Activated T-cell treated with anti-CD3 and anti-CD28 coated beads for 48 hours (primary cell): Measurements from ENCODE around the gene EEFSEC.

Experiments used
- DNase-seq: peaks from one replicate; pipeline ENCODE4 v3.0.0-alpha.2; 2020; ENCODE audit warnings: low read depth

Gene EEFSEC

GRCh38 chr3:128316481-128316891 is 163.2 kb downstream of the EEFSEC start:
- DNase-seq = peak; percentile 27

DNA sequence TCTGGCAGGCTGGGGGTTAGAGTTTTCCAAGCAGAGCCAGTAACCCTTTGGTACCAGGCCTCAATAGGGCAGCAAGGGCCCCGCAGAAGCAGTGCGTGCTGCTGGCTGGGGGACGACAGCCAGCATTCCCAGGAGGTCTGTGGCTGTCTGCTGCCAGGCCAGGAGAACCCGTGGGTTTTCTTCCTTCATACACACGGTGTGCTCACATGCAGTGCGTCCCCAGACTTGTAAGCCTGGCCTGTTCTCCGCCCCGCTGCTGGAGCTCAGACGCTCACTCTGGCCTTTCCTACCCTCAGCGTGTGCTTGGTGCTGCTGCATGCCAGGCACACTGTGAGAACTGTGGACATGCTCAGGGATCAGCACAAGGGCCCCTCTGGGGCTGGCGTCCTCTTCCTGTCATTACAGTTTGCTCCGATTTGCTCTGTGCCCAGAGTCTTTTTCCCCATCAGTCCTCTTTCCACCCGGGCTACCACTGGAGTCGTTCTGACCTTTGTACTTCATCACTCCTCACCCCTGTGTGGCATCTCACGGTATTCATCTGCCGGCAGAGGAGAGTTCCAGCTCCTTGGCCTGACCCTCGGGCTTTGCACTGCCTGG is 163.9 kb downstream of the EEFSEC start:
- no peak for DNase-seq

DNA sequence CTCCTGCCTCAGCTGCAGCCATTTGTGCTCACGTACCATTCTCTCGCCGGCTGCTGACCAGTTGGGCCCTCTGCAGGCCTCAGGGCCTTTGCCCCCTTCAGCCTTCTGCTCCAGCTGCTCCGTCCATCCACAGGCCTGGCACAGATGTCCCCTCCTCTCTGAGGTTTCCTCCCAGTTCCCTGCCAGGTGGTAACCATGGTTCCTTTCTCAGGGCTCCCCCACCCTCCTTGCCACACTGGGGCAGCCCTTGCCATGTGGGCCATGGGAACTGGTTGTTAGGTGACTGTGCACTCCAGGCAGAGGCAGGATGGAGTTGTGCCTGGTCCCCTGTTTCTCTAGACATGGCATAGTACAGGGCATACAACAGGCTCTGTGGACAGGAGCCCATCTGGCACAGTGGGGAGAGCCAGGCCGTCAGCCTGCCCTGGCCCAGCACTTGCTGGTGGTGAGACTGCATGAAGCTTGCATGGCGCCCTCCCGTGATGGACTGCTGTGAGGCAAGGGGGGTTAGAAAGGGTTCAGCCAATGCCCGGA is 164.5 kb downstream of the EEFSEC start:
- DNase-seq = no peak

DNA sequence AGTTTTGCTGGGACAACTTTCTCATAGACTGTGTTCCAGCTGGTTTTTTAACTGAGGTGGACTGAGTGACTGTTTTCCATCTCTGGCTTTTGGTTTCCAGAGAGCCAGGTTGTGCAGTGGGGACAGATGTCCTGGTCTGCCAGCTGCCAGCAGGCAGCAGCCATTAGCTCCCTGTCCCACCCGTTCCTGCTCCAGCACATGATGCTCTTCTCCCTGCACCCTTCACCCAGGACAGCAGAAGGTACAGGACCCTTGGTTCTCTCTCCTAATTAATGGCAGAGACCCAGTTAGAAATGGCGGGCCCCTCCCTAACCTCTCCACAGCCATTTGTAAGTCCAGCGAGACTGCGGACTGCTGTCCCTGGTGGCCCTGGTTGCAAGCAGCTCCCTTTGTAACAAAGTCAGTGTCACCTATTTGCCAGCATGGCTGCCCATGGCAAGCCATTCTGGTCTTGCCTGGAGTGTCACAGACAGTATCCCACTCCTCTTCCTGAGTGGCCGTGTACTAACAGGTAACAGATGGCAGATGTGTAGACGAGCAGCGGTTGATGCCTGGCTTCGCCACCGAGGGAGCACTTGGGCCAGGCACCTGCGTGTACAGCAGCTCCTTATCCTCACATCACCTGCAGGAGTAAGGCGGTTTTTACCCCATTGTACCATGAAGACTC is 165.1 kb downstream of the EEFSEC start:
- DNase-seq = no peak

- DNase-seq = no peak
Observed at GRCh38 chr3:128319107-128319506, 165.8 kb downstream of the EEFSEC start.

DNA sequence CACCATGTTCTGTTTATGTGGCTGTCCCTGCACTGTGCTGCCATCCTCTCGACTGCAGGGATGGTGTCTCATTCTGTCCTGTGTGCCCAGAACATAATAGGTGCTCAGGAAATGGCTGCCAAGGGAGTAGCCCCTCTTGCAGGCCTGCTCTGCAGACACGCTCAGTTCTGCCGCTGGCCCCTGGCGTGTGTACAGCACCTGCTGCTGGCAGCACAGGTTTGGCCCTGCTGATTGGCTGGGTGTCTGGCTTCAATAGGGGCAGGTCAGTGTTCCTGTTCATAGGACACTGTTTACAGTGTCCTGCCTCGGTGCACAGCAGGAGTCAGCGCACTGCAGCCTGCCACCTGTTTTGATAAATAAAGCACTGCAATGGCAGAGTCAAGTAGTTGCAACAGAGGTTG is 166.5 kb downstream of the EEFSEC start:
- DNase-seq = no peak

- no peak for DNase-seq
Observed at GRCh38 chr3:128320551-128321340, 167.5 kb downstream of the EEFSEC start.

DNA sequence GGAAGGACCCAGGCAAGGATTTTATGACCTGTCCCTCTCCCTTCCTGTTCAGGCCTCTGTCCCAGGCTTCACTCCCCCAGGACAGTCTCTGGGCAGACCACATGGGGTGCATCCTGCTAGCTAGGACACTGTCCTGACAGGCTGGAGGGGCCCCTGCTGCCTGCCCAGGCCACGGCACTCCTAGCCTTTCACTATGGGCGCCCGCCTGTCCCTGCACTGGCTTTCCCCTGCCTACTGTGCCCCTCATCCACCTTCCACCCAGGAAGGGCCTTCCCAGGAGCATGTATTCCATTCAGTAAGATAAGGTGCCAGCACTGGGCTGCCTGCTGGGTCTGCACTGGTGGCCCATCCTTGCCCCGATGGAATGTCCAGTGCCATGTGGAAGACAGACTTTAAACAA is 168.1 kb downstream of the EEFSEC start:
- DNase-seq = no peak

DNA sequence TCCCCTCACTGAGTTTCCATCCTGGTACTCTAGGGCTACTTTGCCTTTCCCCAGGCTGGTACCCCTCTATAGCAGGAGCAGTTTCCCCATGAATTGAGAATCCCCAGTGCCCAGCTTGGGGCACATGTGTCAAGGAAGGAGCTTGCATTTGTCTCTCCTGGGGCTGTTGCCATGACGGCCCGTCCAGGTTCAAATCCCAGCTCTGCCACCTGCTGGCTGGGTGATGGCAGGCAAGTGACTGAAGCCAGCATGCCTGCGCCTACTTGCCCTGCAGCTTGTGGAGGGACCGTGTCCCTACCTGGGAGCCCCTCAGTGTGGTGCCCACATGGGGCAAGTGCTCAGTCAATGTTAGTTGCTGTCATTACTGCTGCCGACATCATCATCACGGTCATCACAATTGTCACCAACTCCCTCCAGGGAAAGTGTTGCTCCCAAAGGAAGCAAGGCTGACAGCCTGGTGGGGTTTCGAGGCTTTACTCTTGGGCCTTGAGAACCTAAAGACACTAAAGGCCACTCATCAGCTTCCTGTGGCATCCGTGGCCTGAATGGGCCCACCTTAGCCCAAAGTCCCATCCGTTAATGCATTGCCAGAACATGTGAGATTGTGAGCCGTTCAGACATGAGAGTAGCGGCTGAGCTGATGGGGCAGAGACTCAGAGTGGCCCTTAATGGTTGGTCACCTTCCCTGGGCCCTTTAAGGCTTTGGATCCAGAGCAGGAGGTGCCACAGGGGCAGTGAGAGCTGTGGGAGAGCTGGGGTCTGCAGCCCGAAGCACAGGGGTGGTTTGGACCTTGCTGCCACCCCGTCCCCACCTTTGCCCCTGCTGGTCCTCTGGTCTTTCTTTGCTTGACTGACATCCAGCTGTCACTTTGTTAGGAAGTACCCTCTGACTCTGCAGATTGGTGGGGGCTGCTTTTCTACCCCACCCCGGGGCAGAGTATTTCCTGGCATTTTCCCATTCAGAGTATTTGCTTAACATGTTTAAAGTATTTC is 169.0 kb downstream of the EEFSEC start:
- DNase-seq = peak; percentile 36

GRCh38 chr3:128323206-128324081 is 170.2 kb downstream of the EEFSEC start:
- no peak for DNase-seq

DNA sequence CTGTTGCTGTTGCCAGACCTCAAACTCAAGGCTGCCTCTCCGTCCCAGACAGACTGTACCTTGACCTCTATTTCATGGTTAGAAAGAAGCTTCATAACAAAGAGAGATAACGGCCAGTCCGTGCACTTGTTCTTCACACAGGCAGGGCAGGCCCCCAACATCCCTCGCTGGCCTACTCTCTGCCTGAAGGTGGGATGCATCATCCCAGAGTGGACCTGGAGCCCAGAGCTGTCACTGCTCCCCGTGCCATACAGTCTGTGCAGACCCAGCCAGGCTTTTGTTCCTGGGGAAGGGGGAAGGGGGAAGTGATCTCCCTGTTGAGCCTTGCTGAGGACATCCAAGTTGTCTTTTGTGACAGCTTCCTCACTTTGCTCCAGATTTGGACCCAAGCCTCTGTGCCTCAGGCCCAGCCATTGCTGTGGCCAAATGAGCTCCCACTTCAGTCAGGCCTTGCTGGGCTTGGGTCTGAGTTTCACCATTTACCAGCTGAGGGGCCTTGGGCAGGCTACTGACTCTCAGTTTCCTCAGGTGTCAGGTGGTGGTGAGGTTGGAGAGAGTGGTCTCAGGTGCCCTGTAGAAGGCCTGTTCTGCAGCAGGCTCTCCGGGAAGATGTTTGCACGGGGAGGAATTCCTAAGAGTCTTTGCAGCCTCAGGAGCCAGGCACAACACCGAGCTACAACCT is 171.8 kb downstream of the EEFSEC start:
- no peak for DNase-seq

DNA sequence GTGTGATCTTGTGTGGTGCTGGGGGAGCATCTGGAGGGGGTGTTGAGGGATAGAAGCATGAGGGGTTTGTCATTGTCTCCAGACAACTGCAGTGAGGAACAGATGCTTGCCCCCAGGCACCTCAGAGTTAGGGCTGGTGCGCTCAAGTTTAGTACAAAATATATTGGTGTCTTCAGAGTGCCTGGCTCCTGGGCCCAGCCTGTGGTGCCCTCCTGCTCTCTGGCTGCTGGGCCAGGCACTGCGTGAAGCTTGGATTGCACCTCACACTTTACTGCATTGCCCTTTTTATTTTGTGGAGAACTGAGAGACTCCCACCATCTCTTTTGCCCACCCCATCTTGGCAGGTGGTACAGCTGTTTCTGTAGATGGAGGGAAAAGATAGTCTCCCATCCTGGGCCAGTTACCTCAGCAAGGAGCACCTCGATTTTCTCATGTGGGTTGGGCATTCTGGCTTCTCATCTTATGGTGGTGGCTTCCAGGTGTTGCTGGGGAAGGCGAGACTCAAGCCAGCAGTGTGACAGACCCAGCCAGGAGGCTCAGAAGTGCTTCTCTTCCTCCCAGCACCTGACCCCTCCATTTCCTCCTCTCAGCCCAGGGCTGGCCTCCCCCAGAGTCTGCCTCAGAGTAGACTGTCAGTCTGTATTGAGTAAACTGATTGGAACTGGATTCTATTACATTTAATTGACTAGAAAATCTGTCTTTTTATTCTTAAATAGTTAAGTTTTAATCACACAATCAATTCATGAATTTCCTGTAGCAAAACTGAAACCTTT is 173.0 kb downstream of the EEFSEC start:
- no peak for DNase-seq

GRCh38 chr3:128327606-128328031 is 174.3 kb downstream of the EEFSEC start:
- DNase-seq = no peak

- DNase-seq = no peak
Observed at GRCh38 chr3:128328546-128329458, 175.5 kb downstream of the EEFSEC start.

- no peak for DNase-seq
Observed at GRCh38 chr3:128329491-128330213, 176.4 kb downstream of the EEFSEC start.

DNA sequence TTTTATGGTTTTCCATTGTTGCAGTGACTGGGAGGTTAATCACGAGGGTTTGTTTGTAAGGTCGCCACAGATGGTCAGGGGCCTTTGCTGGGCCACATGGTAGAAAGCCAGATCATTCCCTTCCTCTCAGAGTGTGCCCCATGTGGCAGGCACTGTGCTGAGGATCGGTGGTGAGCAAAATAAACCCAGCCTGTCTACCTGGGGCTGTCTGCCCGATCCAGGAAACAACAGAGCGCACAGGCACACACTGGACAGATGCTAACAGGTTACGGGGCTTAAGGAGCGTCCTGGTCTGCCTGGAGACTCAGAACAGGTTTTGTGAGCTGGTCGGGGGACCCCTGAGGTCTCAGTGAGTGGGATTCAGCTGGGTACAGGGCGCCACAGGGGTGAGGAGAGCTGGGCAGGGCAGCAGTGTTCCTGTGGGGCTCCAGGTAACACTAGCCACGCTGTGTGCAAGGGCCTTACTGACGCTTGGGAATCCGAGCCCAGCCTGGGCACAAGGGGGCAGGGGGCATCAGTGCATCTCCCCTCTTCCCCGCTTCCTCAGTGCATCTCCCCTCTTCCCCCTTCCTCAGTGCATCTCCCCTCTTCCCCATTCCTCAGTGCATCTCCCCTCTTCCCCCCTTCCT is 177.0 kb downstream of the EEFSEC start:
- DNase-seq = no peak

DNA sequence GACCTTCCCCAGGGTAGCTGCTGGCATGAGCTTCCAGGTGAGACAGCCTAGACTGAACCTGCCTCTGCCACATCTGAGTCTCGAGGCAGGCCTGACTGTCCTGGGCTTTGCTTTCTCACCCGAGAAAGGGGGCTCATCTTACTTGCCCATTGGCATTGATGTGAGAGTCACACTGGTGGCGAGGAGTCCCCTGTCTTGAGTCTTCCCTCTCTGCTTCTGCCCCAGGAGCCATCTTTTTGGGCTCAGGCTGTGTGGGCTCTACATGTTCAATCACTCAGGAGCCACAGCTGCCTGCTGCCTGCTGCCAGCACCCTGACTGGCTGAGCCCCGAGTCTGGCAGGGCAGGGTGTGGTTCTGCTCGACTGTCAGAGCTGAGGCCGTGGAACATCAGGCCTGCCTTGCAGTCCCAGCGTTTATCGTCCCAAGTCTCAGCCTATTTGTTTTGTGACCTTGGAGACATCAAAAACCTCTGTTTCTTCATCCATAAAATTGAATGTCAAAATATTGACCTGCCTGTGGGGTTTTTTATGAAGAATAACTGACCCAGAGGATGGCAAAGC is 180.9 kb downstream of the EEFSEC start:
- no peak for DNase-seq
